ENCODE results near the gene SMR3A.

SMR3A gene

GRCh38 chr4:70360460-70360859, at the start of gene SMR3A:
SMR3A (plus strand) TSS chr4:70360760; CDS start chr4:70362116, 1,356 bp downstream.
- no peak for FAIRE-seq

DNA sequence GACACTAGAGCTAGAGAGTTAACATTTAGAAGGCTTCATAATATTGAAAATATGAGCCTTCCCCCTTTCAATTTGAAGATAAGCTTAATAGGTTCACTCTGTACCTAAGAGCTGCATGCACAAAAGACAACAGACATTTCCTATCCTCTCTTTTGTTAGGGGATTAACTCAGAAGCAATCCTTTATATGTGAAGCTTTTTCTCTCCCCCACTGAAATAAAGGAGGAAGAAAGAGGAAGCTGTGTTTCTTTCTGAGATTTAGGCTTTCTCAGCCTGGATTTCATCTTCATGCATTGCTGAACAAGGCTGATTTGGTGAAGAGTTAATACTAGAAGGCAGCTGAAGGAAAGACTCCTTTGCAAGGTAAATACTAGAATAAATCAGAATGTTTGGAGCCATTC, 46.8 kb upstream of the SMR3A start:
- FAIRE-seq: no peak

DNA sequence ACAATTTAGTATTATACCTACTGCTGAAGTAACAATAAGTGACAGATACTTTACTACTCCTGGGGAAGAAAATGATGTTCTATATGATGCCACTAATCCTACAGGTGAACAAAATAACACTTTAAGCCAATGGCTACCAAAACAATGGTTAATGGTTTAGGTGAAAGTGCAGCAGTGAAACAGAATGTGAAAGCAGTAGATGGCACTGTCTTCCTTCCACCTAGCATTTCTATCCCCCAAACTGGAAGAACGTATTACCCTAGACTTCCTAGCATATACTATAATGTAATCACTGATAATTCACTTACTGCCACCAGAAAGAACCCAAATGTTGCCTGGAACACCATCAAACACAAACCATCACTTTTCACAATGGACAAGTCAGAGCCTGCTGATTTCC, 44.6 kb upstream of the SMR3A start:
- no peak for FAIRE-seq

DNA sequence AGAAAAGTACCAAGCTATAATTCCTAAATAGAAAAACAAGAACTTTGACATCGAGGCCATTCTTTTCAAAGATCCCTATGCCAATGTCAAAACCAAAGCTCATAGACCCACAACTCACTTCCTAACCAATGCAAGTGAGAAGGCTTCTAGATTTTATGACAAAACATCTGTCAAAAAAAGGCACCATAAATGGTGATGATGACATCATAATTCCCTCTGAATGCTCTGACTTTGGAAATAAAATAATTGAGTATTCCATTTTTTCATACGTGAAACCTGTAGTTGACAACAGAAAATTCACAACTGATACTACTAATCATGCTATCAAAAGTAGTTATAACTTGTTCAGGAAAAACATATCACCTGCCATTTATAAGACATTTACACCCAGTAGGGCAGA, 34.5 kb upstream of the SMR3A start:
- FAIRE-seq: no peak

DNA sequence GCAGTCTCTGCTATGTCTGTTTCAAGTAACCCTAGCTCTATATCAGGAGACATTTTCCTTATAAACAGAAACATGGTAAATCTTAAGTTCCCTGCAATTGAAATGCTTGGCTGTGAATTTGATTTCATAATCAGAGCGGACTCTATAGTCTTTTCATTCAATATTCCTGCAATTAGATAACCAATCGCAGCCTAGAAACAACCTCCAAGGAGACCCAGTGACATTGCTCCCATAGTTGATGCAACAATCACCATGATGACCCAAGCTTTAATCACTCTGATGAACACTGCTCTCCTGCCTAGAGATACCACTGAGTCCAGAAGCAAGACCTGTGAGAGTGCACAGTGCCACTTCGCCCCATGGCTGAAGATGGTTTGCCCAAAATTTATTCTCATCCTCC, 25.9 kb upstream of the SMR3A start, which contains the start of gene CABS1:
Gene CABS1 (plus strand): TSS at position 301 of the 400 bp plus-strand sequence. CDS start 59 bp downstream, at position 360.
- FAIRE-seq: no peak

- FAIRE-seq: no peak
Observed at GRCh38 chr4:70336043-70336442, 24.5 kb upstream of the SMR3A start.

DNA sequence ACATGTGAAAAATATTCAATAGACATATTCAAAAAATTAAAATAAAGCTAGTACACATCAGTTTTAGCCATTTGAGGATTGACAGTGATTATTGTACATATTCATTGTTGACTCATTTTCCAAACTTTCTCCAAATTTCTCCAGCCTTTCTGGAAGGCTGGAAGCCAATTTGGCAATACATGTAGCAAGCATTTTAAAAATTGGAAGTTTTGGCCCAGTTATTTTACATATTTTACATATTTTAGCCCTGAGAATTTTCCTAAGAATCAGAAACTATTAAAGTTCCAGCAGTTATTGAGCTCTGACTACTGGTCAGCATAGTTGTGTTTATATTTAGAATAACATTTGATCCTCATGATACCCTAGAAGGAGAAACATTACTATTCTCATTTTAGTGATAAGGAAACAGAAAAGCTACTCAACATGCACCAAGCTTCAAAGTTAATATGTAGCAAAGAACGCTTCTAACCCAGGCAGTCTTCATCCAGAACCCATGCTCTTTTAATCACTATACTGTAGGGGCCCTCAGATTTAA, 22.6 kb upstream of the SMR3A start:
- peak; percentile 21 for FAIRE-seq

- FAIRE-seq: no peak
Observed at GRCh38 chr4:70356185-70356584, 4.4 kb upstream of the SMR3A start.

DNA sequence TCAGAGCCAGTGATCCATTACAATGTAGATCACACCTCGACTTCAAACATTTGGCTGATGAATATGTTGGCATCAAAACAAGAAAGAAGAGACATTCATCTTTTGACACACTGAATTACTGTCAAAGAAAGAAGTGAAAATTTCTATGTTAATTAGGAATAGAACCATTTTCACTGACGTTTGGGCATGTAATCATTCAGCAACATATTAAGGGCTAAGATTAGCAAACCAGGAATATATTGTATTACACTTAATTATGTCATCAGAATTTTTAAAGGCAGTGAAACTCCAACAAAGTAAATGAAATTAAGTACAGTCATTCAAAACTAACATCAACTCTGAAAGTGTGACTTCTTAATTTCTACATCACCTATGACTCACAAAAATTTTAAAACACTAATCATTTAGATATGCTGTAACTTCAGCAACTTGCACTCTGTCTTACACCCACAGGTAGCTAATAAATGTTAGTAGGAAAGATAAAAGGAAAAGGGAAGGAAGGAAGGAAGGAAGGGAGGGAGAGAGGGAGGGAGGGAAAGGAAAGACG, 1.4 kb upstream of the SMR3A start:
- no peak for FAIRE-seq

- no peak for FAIRE-seq
Observed at GRCh38 chr4:70364002-70364401, 3.4 kb downstream of the SMR3A start.

- FAIRE-seq: no peak
Observed at GRCh38 chr4:70365479-70365878, 4.9 kb downstream of the SMR3A start.

DNA sequence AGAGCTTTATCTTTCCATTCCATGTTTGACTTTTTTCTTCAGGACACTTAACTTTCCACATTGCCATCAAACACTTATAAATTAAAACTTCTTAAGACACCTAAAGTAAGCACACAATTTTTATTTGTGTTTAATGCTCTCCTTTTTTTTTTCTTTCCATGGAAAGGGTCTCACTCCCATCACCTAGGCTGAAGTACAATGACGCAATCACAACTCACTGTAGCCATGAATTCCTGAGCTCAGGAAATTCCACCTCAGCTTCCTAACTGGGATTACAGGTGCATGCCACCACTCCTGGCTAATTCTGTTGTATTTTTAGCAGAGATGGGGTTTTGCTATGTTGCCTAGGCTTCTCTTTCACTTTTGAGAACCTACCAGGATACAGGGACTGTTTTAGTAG, 7.3 kb downstream of the SMR3A start:
- no peak for FAIRE-seq

- FAIRE-seq: no peak
Observed at GRCh38 chr4:70371987-70372386, 11.4 kb downstream of the SMR3A start.

- FAIRE-seq: no peak
Observed at GRCh38 chr4:70372760-70373159, 12.2 kb downstream of the SMR3A start.

- no peak for FAIRE-seq
Observed at GRCh38 chr4:70380578-70380977, 20.0 kb downstream of the SMR3A start.

GRCh38 chr4:70382691-70383181, 22.2 kb downstream of the SMR3A start, which contains the start of gene SMR3B:
SMR3B (plus strand) TSS chr4:70383131; CDS start chr4:70384511, 1,380 bp downstream.
- no peak for FAIRE-seq

GRCh38 chr4:70392057-70392776, 31.7 kb downstream of the SMR3A start:
- no peak for FAIRE-seq

- FAIRE-seq: no peak
Observed at GRCh38 chr4:70397580-70397979, 37.0 kb downstream of the SMR3A start, which contains the start of gene OPRPN. OPRPN (plus strand) TSS chr4:70397940; CDS start chr4:70399286, 1,346 bp downstream.

- peak; percentile 75 for FAIRE-seq
Observed at GRCh38 chr4:70399319-70399718, 38.8 kb downstream of the SMR3A start.

DNA sequence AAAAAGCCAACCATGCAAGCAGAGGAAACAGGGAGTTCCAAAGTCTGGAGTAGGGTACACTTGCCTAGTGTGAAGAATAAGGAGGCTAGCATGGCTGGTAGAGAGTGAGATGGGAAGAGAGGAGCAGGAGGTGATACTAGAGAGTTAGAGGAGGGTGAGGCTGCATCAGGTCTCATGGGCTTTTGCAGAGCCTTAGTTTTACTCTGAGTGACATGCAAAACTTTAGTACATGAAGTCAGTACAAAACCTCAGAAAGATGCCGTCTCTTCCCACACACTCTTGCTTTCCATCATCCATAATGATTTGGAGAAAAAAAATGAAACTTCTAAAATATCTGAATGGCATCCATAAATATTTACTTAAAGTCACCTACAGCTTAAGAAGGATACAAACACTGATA, 42.2 kb downstream of the SMR3A start:
- no peak for FAIRE-seq

- FAIRE-seq: no peak
Observed at GRCh38 chr4:70405765-70406164, 45.2 kb downstream of the SMR3A start.
